NCI-H510A treated with DMSO at 0.1 percent for 48 hours (cell line): ENCODE results near the gene ENOX1.
A peak's percentile ranks its signal among the peaks of the same experiment; 100 is the strongest.

Experiments
- DNase-seq: peaks from one replicate; lab custom pipeline; 2025; lab: John Stamatoyannopoulos, UW

The ENOX1 gene

DNA sequence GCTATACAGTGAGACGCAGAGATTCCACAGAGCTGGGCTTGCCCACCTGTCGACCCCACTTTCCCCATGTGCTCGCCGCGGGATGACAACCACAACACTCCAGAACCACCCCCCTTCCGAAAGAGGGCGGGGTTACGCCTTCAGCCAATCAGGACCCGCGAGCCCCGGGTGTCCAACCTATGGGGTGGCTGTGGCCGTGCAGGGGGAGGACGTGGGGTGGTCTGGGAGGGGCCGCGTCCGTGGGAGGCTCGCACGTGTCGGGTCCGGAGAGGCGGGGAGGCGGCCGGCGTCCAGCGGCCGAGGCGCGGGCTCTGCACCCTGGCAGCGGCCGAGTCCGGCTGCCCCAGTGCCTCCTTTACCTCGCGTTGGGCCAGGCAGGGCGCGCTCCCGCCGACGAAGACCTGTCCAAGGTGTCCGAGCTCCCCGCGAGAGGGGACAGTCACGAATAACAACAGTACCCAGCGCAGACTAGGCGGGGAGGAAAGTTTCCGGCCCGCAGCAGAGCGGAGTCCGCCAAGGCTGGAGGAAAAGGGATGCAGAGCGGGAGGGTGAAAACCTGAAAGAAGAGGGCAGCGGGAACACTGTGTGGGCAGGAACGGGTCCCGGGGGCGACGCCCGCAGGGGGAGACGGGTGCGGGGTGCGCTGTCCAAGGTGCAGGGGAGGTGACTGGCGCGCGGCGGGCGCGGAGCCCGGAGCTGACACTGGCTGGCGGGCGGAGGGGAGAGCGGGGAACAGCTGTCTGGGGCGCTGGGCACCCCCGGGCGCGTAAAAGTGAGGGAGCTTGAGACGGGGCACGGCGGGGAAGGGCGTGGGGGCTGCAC is 911 bp downstream of the ENOX1 start:
- DNase-seq: no peak

DNA sequence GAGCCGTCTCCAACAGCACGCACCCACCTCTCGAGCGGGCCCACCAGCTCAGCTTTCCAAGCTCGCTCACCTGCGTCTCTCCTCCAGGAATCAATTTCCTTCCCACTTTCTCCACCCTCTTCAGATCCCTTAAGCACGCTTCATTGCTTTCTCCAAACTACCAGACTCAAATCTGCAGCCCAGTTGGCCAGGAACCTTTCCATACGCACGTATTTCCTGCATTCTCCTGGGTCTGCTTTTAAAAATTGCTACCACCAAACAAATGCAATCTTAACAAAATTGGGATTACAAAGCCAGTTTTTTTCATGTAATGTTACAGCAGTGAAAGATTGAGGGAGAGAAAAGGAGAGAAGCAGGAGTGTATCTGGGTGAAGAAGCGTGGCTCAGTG is 1.5 kb downstream of the ENOX1 start:
- DNase-seq: no peak

DNA sequence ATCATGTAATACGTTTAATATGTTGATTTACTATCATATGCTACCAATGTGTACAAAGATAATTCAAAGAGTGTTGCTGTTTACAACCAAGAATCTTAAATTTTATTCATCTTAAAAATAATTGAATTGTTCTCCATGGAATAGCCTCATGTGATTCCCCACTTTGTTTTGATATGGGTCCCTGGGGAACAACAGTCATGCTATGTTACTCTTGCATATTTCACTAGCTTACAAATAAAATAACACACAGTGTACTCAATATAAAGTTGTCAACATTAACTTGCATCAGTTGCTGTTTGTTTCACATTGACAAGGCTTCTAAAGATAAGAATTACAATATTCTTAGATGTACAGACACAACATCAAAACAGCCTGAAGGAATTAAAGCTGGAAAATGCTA is 2.3 kb downstream of the ENOX1 start:
- DNase-seq: no peak

DNA sequence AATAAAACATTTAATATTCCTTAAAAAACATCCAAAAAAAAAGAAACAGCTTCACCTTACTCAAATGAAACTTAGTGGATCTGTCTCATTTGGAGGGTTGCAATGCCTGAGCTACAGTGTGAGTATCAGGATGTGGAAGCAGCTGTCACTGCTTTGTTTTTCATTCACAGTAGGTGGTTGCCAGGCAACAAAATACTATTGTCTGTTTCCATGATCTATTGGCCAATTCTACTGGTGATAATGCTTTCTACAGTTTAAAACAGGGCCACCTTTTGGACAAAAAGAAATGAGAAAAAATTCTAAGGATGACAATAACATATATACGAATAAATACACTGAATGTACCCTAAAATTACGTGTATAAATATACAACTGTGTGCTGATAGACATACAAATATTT is 3.0 kb downstream of the ENOX1 start:
- DNase-seq: peak; percentile 9

DNA sequence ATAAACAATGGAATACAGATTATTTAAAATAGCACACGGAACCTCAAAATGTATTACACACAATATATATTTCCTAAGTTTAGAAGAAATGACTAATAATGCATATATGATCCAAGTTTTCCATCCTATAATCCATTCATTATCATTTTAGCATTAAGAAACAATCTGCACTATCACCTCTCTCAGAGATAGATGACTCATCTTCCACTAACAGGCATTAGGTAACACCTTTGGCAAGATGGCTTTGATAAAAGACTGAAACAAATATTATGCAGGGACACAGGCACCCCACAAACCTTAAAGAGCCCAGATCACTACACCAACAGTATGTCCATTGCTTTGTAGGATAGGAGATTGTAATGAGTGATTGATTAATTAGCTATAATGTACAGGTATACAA is 4.1 kb downstream of the ENOX1 start:
- no peak for DNase-seq

DNA sequence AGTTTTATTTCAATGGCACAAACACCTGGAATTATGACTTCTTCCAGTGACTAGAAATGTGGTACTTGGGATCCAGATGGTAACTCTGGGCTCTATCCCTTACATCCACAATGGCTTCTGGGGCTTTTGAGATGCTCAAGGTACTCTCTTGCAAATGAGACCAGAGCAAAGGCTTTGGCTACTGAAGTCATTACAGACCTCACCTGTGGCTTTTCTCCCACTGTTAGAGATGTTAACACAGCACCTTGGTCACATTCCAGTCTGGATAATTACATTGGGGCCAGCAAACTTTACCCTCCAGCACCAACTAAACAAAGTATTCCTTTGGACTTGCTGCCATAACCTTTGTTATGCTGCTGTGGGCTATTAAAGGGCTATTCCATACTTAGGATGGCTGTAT is 6.1 kb downstream of the ENOX1 start:
- DNase-seq: no peak

DNA sequence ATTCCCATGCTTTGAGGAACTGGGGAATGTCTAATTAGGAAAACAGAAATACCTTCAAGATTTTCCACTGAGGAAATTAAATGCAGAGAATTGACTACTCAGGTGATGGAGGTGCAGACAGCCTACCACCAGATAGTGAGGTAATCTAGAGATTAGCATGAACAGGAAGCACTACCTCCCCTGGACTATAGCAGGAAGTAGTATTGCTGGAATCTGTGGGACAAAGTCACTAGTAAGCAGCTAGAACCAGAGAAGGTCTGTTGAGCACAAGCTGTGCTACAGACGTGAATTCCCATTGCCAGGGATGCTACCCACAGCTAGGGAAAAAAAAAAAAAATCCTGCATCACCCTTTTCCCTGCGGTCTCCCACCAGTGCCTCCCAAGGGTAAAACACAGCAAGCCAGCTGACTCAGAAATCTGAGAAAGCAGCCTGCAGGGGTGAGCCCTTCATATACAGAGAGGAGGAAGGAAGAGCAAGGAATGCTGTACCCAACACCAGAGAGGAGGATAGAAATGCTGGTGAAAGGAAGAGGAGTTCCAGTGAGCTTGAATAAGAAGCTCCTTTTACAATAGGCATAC is 10.2 kb downstream of the ENOX1 start:
- no peak for DNase-seq

DNA sequence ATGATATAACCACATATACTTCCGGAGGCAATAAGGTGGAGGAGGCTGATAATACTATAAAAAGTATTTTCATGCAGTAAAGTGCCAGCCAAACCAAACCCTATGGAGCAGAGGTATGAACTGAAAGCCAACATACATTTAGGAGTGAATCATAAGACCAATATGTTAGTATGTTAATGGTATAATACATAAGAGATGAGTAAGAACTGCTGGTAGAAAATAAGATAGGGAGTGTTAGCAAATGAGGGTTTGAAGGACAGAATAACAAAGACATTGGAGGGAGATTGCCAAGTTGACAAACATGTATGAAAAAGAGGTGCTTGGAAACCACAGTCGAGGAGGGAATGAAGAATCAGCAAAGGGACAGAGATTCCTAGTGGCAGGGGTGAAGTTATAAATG is 10.8 kb downstream of the ENOX1 start:
- DNase-seq: no peak

DNA sequence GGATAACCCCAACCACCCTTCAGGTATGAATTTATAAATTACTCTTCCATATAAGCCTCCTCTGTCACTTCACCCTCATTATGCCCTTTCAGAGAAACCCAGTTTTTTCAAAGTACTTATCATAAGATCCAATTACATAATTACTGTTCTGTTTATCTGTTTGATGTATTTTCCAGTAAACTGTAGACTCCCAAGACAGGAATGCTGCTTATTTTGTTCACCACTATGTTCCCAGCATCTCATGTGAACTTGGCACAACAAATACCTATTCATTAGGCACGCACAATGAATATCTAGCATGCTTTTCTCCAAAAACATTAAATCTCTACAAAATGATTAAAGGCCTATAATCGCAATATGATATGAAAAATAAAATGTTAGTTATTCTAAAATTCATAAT is 13.2 kb downstream of the ENOX1 start:
- no peak for DNase-seq

DNA sequence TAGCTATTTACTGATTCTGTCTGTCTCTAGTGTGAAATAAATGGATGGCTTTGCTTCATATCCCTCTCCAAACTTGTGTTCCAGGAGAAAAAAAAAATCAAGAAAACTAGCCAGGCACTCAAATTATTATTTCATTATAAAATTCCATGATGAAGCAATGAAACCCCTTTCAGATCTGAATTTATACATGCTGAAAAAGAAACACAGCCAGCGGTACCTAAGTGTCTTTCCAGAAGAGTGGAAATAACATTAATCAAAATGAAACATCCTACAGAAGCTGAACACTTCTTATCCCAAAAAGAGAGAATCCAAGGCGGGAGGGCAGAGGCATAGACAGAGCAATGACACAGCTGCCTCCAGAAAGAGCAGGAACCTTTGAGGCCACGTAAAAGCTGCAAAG is 15.9 kb downstream of the ENOX1 start:
- DNase-seq: no peak

DNA sequence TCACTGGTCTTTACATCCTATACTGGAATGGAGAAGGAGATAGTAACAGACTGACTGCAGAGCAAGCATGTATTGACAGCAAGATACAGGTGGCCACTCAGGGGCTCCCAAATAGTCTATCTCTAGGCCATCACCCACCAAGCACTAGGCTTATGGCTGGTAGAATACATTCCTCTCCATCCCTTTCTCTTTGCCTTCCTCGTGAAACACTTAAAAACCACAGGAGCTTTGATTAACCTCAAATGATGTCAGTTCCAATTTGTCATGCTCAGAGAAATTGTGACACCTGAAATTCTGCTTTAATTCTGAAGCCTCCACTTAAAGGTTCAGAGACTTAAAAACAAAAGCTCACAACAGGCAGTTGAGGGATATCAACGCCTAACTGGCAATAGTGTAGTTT is 17.2 kb downstream of the ENOX1 start:
- no peak for DNase-seq

DNA sequence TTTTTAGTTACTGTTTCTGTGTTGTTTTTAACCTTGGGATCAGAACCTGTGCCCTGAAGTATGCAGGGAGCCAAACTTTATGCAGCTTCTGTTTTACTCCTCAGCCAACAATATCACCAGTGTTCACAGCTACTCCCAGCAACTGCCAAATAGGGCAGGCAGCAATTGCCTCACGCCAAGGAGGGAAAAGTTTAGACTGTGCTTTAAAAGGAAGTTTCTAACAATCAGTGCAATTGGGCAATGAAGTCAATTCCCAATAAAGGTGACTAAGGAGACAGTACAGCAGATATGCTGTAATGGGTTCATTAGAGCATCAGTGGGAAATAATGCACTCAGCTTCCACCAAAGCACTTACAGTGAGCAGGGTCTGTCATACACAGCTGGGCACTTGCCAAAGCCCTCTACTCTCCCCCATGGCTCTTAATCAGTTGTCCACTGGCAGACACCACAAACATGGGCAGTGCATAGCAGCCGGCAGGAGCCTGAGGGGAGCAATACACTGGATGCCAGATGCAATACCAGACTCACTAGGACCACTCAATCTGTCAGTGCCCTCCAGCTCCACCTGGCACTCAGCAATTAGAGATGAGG is 19.3 kb downstream of the ENOX1 start:
- no peak for DNase-seq

DNA sequence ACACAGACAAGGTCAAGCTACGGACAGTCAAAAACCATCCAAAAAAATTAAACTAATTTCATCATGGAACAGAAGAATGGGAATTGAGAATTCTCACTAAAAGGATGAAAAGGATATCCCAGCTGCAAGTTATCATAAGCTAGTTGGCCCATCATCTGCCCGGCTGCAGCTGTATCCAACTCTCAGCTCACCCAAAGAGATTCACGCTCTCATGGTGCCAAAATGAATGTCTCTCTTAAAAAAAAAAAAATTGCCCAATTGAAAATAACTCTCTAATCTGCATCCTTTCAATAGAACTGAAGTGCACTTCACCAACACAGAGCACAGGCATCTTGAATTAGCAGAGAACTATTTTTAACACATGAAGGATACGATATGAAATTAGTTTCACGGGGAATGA is 20.0 kb downstream of the ENOX1 start:
- no peak for DNase-seq

DNA sequence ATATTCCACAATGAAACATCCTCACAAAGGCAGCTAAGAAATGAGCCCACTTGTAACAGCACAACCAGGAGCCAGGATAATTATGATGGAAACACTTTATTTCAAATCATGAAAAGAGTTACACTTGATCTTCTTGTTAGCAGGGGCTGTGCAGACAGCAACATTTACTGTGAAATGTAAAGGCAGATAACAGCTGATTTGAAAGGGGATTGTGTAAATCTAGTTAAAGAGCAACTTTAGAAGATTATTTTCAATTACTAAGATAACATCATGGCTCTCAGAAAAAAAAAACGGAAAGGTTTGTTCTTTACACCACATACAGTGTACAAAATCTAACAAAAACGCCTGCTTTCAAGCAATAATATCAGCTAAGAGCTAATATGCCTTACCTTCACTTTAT is 22.4 kb downstream of the ENOX1 start:
- no peak for DNase-seq

DNA sequence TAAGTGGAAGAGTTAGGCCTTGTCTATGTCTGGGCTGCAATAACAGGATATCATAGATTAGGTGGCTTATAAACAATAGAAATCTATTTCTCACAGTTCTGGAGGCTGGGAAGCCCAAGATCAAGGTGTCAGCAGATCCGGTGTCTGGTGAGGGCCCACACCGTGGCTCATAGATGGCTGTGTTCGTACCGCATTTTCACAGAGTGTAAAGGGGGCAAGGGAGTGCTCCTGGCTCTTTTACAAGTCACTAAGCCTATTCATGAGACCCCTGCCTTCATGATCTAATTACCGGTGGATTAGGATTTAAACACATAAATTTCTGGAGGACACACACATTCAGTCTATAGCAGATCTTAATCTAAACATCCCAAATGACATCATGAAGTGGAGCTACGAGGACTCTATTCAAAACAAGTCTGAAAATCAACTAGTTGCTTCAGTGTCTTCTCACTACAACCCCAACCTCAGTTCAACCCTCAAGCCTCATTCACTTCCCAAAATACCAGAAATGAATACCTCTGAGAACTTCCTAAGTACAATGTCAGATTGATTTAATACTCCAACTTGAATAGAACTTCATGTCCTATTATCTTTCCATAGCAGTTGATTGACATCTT is 23.5 kb downstream of the ENOX1 start:
- DNase-seq: no peak

DNA sequence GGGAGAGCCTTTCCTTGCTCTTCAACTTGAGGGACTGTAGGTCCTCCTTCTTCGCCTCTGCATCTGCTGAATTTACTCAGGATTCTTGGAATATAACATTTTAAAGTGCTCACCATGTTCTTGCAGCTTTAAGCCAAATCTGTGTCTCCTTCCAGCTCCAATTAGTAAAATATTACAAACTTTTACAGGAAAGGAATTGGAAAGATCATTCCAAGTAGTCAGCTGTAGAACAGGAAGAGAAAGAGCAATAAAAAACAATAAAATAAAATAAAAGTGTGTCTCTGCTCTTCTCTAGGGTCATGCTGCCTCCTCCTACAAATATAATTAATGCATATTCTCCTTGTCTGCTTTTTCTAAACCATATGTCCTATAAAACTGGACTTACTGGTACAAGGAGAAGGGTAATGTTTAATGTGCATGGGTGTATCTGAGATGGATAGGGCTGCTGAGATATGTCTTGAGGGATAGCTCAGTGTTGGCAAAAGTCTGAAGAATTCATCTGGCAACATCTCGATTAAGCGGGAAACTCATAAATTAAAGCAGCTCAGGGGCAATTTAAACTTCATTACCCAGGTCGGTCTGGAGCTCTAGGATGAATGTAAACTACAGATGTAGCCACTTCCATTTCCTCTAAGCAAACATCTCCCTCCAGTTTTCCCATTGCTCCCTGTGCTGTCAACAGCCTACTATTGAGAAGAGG is 25.0 kb downstream of the ENOX1 start:
- DNase-seq: no peak

DNA sequence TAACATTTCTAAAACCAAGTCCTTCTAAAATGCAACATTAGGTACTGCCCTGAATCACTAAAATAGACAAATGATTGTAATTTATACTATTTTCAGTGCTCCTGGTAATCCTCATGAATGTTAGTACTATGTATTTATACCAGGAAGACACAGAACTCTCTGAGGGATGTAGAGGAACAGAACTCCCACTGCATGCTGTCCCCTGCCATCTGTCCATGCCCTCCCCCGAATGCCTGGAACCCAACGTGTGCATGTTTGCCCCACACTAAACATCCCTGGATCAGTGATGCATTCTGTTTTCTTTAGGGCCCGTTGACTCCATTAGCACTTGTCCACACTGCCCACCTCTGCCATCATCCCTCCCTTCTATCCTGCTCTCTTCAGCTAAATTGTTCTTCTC is 26.5 kb downstream of the ENOX1 start:
- DNase-seq: no peak

DNA sequence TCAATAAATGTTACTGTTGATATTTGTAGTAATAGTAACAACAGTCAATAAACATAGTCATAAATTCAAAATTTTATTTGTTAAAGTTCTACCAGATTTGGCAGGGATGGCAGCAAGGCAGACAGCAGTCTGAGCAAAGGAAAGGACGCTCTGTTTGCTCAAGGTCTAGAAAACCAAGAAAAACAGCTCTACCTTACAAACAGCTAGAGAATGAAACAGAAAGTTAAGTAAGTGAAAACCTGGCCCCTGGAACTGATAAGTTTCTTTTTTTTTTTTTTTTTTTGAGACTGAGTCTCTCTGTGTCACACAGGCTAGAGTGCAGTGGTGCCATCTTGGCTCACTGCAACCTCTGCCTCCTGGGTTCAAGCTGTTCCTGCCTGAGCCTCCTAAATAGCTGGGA is 27.9 kb downstream of the ENOX1 start:
- no peak for DNase-seq

DNA sequence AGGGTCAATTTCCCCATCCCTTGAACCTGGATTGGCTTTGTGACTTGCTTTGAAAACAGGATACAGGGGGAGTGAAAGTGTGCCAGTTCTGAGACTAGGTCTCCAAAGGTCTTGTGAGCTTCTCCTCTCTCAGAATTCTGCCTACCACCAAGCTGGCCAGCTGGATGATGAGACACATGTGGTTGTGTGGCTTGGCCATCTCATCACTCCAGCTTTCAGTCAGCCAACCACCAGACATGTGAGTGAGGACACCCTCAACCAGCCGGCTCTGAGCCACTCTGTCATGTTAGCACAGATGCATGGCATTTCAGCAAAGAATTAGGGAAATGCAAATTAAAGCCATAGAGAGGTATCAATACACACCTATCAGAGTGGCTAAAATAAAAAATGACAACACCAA is 29.5 kb downstream of the ENOX1 start:
- no peak for DNase-seq

DNA sequence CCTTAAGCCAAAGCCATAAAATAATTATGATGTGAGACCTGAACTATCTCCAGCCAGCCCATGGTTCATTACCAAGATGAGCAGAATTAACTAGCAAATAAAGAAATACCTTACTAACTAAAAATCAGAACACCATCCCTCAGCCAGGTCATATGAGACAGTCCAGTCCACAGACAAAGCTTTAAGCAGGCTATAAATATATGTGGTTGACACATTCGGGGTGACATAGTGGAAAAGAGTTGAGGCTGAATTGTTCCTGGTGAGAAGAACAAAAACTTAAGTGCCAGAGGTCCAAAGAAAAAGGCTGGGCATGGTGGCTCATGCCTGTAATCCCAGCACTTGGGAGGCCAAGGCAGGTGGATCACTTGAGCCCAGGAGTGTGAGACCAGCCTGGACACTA is 30.9 kb downstream of the ENOX1 start:
- no peak for DNase-seq

DNA sequence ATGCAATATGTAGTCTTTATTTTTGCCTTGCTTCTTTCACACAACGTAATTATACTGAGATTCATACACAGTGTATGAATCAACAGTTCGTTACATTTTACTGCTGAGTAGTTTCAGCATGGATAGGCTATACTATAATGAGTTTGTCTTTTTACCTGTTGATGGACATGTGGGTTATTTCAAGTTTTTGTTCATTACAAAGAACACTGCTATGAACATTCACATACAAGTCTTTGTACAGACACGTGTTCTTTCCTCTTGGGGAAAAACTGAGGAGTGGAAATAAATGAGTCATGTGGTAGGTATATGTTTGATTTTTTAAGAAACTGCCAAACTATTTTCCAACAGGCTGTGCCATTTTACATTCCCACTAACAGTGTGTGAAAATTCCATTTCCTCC is 35.1 kb downstream of the ENOX1 start:
- DNase-seq: no peak

DNA sequence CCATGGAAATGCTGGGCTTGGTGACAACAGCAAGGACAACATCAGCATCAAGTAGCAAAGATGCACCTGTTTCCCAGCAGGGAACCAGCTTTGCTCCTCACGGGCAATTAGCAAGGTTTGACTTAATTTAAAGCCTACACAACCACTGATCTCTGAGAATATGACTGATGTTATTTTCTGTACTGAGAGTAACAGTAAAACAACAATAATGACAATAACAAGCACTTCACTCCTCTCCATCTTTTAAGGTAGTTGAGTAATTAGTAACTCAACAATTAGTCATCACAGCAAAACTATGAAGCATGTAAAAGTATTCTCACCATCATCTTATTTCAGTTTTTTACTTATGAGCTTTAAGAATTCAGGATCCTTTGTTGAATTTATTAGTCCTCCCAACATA is 37.3 kb downstream of the ENOX1 start:
- no peak for DNase-seq
